Kidney glomerular epithelial cell (primary cell): ENCODE data around the gene BDH1.
"Not testable (repeated sequence)": the region's sequence is repeated elsewhere in the genome, so short reads cannot be mapped to it uniquely, and the experiment has no call there.

Experiments
- DNase-seq: peaks from one replicate; lab custom pipeline; 2025; lab: John Stamatoyannopoulos, UW

BDH1 gene

DNA sequence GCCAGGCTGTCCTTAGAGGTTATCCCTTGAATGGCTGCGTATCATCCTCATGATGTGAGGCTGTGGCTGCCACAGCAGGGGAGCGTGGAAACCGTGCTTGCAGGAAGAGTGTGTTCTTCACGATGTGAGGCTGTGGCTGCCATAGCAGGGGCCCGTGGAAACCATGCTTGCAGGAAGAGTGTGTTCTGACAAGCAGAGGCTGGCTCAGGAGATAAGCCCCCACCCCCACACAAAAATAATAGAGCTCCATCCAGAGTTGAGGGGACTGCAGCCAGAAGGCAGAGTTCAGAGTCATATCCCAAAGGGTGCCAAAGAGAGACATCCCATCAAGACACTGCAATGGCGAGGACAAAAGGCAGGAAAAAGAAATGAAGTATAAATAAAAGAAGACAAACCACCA is 22.6 kb upstream of the BDH1 start:
- no peak for DNase-seq

DNA sequence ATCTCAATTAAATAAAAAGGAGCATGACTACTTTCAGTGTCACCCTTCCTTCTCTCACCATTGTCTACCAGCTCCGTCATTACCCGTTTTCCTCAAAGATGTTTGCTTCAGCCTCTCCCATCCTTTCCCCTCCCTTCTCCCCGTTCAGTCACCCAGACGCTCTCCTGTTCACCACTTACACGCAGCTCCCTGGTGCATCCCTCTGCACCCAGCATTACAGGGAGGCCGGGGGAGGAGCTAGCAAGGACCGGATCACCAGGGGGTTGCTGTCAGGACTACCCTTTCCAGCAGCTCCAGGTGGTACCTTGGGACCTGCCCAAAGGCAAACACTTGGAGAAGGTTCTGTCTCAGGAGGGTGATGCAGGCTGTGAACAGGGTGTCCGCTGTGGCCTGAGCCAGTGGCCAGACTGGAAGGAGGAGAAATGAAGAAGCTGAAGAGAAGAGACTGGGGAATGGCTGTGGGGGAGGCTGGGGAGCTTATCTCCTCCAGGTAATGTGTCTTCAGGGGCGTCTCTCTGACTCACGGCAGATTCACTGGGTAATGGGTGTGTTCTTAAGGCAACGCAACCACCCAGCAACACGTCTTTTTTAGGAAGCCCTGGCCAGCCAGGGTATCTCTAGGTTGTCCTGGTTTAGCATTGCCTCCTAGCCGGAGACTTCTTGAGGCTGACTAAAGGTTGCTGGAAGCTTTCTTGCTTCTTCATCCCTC is 21.8 kb upstream of the BDH1 start:
- no peak for DNase-seq

DNA sequence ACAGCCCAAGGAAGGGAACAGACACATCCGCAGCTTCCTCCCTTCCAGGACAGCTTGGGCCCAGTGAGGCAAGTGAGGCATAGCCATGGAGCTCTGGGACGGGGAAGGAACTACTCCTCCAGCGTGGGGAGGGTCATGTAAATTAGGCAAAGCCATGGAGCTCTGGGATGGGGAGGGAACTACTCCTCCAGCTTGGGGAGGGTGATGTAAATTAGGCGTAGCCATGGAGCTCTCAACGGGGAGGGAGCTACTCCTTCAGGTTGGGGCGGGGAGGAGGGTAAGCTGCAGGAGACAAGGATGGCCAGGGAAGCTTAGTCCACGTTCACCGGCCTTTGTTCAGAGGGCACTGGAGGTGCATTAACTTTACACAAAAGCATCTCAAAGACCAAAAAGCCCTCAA is 21.1 kb upstream of the BDH1 start:
- no peak for DNase-seq

DNA sequence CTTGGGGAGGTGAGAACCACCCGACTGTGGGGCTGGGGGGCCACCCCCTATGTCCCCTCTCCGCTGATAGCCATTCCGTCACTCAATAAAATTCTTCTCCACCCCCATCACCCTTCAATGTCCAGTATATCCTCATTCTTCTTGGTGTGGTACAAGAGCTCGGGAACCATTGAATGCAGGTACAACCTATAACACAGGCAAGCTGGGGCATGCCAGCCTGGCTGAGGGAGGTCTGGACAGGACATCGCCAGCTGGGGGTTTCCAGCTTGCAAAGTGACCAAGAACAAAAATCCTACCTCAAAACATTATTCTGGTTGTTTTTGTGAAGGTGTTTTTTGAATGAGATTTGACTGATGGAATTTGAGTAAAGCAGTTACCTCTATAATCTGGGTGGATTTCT is 19.6 kb upstream of the BDH1 start:
- no peak for DNase-seq

DNA sequence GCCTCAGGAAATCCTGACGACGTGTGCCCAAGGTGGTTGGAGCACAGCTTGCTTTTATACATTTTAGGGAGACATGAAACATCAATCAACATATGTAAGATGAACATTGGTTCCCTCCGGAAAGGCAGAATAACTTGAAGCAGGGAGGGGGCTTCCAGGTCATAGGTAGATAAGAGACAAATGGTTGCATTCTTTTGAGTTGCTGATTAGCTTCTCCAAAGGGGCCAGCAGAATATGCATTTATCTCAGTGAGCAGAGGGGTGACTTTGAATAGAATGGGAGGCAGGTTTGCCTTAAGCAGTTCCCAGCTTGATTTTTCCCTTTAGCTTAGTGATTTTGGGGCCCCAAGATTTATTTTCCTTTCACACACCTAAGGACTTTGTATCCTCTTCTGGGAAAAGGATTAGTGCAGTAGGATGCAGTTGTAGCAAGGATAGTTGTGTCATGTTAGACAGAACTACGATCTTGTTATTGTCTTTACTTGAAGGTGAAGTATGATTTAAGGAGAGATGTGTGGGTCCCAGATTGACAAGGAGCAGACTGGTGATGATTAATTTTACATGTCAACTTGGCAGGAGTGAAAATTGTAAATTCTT is 18.7 kb upstream of the BDH1 start:
- not testable (repeated sequence) for DNase-seq

DNA sequence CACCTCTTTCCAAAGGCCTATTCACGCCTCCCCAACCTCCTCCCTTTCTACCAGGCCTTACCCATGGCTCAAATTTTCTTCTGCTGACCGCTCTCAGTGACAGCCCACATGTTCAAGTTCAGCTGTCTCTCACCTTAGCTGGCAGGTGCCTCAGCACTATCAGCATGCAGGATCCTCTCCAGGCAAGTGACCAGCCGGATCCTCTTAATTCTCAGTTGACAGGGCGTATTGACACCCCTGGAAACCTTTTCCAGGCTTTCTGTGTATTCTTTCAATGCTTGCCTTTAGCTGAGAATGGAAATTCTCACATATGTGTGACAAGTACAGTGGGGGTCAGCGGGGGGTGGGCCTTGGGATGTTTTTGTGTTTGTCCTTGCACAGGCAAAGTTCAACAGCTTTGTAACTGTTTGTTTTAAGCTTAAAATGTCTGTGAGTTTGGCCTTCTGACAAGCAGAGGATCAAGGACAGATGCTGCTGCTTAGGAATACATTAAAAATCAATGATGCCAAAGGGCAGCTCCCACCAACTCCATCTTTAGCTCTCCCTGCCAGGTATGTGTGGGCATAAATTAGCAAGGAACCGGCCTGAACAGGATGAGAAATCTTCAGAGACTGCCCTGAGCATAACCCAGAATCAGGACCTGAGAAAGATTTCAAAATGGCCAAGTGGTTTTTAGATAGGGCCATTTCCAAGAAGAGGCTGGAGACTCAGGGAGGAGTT is 17.4 kb upstream of the BDH1 start:
- DNase-seq: no peak

DNA sequence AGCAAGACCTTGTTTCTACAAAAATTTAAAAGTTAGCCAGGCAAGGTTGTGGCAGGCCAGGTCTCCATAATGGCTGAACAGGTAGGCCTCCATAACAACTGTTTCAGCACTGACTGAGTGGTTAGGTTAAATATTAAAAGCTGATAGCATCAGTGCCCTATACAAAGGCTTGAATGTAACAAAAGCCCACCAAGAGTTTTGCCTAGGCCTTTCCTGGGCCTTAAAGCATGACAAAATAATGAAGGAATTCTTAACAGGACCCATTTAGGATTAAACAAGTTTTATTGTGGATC is 16.1 kb upstream of the BDH1 start:
- DNase-seq: not testable (repeated sequence)

DNA sequence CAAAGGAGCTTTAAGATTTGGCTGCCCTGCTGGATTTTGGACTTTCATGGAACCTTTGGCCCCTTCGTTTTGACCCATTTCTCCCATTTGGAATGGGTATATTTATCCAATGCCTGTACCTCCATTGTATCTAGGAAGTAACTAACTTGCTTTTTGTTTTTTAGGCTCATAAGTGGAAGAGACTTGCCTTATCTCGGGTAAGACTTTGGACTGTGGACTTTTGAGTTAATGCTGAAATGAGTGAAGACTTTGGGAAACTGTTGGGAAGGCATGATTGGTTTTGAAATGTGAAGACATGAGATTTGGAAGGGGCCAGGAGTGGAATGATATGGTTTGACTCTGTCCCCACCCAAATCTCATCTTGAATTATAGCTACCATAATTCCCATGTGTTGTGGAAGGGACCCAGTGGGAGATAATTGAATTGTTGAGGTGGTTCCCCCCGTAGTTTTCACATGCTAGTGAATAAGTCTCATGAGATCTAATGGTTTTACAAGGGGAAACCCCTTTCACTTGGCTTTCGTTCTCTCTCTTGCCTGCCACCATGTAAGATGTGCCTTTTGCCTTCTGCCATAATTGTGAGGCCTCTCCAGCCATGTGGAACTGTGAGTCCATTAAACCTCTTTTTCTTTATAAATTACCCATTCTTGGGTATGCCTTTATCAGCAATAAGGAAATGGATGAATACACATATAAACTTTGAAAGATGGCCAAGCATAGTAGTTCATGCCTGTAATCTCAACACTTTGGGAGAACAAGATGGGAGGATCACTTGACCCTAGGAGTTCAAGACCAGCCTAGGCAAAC is 15.5 kb upstream of the BDH1 start:
- not testable (repeated sequence) for DNase-seq

DNA sequence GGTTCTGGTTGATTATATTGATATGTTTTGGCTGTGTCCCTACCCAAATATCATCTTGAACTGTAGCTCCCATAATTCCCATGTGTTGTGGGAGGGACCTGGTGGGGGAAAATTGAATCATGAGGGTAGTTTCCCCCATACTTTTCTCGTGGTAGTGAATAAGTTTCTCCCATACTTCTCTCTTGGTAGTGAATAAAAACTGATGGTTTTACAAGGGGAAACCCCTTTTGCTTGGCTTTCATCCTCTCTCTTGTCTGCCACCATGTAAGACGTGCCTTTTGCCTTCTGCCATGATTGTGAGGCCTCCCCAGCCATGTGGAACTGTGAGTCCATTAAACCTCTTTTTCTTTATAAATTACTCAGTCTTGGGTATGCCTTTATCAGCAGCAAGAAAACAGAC is 13.7 kb upstream of the BDH1 start:
- DNase-seq: not testable (repeated sequence)

DNA sequence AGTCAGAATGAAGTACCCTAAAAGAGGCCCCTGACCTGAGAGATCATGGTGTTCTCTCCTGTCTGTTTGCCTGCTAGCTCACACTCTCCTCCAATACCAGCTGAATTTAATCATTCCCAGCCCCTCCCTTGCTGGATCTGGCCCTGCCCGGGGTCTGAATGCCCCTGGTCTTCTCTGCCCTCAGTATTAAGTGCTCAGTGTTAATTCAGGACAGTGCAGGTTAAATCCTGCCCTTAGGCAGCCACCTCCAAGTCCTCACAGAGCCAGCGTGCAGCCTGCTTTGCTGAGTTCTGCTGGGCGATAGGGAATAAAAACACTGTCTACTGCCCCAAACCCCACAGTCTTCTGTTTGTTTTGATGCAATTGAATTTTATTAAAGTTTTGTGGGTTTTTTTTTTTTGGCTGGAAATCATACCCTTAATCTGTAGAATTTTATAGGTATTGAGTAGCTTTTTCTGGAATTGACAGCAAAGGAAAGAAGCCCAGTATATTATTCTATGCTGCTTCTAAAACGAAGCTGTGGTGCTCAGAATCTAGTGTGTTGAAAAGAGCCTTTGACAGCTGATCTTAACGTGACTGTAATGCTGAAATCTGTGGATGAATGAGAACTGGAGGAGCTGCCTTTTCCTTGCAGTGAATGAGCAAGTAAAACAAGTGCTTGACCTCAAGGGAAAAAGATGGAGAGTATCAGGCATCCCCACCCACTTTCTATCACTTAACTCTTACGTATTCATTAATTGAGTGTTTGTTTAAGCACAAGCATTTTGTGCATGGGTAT is 12.3 kb upstream of the BDH1 start:
- DNase-seq: no peak

DNA sequence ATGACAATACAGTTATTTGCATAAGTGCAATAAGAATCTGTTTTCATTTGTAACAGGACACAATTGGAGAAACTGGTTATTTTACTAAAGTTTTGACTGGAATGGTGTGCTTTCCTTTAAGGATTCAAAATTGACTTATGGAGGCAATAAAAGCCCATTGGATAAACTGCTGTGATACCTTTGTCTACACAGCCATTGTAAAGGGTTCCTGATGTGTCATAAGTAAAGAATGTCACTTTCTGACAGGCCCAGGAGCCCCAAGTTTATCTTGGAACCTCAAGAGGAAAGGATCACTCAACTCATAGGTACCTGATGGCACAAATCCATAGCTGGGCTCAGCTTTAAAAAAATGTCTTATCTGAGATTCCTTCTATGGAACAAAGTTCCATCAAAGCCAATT is 10.4 kb upstream of the BDH1 start:
- not testable (repeated sequence) for DNase-seq

DNA sequence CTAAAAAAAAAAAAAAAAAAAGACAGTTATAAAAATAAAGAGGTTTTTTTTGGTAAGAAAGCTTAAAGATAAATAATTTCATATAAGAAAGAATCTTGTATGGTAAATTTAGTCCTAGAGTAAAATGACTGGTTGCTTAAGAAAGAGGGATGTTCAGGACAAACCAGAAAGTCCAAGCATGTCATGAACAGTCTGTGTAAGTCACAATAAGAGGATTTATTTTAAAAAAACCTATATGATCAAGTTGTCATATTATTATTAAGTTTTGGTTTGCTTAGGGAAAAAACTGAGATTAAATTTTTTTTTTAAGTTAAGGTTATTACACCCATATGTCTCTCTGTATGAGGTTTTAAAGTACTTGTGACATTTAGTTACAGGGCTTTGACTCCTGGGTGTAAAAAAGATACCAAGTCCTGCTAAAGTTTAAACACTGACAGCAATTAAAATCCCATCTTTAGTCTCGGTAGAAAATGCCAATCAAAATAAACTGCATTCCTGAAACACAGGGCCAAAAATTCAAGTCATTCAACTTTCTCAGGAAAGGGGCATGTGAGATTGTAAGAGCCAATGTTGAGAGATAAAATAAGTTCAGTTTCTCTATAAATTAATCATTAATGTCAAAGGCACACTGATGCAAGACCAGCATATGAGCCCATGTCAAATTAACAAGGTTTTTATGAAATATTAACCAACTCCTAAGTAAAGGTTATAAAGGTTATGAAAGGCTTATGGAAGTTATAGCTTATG is 8.5 kb upstream of the BDH1 start:
- DNase-seq: no peak

DNA sequence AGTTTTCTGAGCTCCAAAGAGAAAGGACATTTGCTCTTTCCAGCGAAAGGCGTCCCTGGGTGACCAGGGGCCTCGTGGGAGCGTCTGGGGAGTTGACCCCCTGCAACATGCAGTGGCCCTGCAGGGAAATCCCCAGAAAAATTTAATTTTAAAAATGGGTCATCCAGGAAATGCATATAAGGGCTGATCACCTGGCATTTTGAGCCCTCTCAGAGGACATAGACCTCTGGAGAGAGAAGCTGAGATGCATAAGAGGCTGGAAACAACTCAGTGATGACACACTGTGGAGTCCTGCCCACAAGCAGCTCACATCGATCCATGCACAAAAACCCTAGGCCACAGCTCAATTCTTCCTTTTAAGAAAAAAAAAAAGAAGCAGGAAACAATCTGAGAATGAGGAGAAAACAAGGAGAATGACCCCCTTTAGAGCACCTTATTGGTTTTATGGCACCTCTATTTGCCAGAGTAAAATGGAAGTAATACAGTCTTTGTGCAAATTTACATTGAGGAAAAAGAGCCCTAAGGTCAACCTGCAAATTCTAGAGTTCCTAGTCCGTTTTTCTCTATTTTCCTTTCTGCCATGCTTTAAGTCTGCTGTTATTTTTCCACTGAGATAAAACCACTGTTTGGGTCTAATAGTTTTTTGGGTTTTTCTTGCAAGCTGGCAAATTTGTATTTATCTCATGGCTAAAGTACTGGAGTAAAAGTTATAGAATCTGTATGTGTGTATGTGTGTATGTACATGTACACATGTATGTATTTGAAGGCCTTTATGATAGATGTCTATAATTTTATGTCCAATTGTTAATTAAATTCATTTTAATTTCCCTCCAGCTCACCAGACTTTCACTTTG is 6.9 kb upstream of the BDH1 start:
- no peak for DNase-seq

DNA sequence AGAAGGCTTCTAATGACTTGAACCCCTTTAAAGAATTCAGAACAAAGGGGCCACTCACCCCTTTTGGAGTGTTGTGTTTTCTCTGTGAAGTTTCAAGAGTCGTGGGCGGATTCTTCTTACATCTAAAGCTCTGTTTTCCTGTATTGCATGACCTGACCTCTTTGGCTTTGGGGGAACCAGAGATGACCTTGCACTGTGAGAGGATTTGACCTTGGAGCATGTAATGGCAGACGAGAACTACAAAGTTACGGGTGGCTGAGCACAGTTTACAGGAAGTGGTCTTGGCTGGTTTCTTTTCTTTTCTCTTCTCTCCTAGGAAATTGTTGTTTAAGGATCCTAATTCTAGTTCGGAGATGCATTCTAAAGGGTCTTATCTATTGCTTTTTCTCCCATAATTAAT is 6.2 kb upstream of the BDH1 start:
- no peak for DNase-seq

DNA sequence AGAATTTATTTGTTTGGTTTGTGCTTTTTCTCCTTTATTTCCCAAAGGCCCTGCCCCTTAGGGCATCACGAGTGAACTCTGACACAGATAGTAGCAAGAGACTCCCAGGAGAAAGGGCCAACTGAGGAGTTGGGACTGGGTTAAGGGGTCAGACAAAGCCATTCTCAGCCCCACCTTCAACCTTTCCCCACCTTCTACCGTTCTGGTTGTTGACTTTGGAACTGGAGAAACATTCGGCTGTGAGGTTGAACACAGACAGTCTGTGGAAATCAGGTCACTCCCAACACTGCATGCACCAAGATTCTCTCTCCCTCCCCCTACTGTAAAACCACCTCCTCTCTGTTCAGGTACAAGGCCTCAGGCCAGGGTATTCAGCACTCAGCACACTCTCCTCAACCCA is 3.9 kb upstream of the BDH1 start:
- DNase-seq: no peak

DNA sequence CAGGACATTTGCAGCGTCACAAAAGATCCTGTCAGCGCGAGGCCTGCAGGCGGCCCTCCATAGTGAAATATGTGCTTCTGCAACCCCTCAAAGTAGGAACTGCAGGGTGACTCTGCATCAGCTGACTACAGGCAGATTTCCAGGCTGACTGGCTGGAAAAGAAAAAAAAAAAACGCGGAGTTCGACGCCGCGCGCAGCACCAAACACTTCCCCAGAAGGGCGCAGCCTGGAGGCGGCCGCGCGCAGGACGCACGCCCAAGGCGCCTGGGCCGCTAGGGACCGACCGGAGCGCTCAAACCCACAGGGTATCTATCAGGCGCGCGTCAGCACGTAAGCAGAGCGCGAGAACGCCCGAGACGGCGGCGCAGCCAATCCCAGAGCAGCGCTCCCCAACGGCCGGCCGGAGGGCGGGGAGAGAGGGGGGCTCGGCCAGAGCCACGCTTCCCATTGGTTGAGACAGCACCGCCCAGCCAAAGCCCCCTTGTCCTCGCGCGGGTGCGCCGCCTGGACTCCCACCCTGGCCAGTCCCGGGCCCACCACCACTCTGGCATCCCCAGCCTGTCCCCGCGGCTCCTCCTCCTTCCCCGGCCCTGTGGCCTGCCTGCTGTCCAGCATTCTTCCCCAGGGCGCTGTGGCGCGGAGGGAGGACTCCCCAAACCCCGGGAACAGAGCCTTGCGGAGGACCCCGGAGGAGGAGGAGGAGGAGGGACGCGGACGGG is 1.0 kb downstream of the BDH1 start:
- DNase-seq: peak; percentile 87

DNA sequence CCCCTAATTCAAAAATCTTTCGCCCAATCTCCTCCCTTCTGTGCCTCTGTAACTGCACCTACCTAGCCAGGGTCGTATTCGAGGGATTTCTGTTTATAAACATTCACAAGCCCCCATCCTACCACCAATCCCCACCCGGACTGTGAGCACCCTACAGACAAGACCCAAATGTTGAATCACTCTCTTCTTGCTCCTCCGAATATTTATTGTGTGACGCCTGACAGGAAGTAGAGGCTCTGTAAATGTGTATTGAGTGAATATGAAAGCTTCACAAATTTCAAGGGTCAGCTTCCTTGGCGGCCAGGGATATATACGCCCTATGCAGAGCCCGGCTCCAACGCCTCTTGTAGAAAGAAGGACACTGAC is 1.6 kb downstream of the BDH1 start:
- DNase-seq: no peak

DNA sequence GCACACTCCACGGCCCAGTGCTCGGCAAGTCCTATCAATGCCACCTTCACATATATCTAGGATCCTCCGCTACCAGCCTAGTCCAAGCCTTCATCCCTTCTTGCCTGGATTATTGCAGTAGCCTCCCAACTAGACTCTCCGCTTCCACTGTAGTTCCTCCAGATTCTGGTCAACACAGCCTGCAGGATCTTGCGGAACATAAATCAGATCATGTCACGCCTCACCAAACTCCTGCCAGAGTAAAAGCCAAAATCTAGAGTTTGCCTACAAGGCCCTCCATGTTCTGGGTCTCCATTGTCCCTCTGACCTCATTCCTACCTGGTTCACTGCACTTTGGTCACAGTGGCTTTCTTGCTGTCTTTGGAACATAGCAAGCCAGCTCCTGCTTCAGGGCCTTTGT is 3.6 kb downstream of the BDH1 start:
- DNase-seq: no peak

DNA sequence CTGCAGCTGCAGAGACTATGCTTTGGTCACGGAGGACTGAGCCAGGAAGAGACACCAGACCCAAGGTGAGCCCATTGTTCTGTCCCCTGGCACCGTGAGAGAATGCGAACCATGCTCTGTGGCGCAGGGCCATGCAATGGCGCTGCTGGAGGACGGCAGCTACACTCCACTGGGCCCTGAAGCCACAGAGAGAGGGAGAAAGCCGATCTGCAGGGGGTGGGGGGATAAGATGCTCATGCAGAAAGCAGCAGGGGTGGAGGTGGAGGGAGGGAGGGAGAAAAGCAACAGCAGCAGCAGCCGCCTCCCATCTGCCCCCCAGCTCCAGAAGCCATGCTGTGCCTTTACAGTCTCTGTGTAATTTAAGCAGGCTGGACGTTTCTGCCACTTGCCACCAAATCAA is 5.3 kb downstream of the BDH1 start:
- no peak for DNase-seq
